Stimulated activated CD4-positive, alpha-beta T cell treated with anti-CD3 and anti-CD28 coated beads, Interleukin-2, amount 100 ng/mL, for 4 hours (primary cell): ENCODE results near the gene GH1.
"Not testable (repeated sequence)": the region's sequence is repeated elsewhere in the genome, so short reads cannot be mapped to it uniquely, and the experiment has no call there.

Source experiments
- DNase-seq: peaks from one replicate; pipeline ENCODE4 v3.0.0-alpha.2; 2020; ENCODE audit warnings: low read depth

The GH1 gene

GRCh38 chr17:63896524-63897354 lies 21.9 kb downstream of the GH1 start, which contains the start of gene CSH1:
TSS of gene CSH1 (minus strand) at chr17:63896574. CDS start at chr17:63896511, 63 bp downstream.
- not testable (repeated sequence) for DNase-seq

DNA sequence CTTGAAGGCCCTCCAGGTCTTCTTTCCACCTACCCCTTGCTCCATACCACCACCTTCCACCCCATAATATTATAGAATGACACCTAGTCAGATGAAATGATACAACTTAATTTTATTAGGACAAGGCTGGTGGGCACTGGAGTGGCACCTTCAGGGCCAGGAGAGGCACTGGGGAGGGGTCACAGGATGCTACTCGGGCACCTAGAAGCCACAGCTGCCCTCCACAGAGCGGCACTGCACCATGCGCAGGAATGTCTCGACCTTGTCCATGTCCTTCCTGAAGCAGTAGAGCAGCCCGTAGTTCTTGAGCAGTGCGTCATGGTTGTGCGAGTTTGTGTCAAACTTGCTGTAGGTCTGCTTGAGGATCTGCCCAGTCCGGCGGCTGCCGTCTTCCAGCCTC lies 23.8 kb downstream of the GH1 start:
- DNase-seq: not testable (repeated sequence)

GRCh38 chr17:63894021-63894420 lies 24.6 kb downstream of the GH1 start:
- DNase-seq: not testable (repeated sequence)

DNA sequence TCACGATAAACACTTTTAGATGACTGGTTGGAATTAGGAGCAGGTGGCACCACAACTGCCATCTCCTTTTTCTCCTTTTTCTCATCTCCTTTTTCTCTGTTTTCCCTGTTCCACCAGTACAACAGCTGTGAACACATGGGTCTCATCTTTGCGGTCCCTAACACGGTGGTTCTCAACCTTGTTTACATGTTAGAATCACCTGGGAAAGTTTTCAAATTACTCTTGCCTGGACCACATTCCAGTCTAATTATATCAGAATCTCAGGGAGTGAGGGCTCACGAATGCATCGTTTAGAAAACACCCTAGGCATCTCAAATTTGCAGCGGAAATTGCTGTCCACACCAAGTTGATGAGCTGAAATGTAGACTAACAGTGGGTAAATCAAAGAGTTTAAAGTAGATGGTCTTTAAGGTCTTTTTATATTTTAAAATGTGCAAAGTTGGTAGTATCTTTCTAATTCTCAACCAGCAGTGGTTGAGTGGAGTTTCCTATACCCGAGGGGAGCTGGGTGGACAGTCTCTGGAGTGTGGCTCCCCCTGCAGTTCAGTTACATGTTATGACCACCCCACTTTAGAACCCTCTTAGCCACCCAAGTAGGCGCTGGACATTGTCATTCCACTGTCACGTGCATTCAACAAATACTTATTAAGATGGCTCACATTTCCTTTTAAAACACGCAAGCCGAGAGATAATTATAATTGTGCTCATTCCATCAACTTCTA lies 26.2 kb downstream of the GH1 start:
- not testable (repeated sequence) for DNase-seq

- not testable (repeated sequence) for DNase-seq
These were observed 29.4 kb downstream of the GH1 start for GRCh38 chr17:63889026-63889848.

GRCh38 chr17:63885119-63885518 lies 33.5 kb downstream of the GH1 start:
- DNase-seq: not testable (repeated sequence)

DNA sequence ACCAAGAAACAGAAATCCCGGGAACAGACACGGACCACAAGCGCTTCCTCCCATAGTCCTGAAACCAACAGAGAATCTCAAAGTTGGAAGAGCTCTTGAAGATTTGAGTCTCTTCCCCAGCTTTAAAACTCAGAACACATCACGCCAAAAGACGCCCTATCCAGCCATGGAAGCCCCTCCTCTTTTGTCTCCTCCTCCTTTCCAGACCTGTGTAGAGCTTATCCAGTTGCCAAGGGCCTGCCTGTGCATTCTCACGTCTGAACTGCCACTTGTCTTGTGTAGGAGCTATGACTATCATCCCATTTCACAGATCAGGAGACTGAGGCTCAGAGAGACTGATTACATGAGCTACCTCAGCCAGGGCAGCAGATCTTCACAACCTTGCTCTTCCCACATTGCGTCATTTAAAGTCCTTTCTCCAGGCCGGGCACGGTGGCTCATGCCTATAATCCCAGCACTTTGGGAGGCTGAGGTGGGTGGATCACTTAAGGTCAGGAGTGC lies 36.0 kb downstream of the GH1 start:
- DNase-seq: not testable (repeated sequence)

DNA sequence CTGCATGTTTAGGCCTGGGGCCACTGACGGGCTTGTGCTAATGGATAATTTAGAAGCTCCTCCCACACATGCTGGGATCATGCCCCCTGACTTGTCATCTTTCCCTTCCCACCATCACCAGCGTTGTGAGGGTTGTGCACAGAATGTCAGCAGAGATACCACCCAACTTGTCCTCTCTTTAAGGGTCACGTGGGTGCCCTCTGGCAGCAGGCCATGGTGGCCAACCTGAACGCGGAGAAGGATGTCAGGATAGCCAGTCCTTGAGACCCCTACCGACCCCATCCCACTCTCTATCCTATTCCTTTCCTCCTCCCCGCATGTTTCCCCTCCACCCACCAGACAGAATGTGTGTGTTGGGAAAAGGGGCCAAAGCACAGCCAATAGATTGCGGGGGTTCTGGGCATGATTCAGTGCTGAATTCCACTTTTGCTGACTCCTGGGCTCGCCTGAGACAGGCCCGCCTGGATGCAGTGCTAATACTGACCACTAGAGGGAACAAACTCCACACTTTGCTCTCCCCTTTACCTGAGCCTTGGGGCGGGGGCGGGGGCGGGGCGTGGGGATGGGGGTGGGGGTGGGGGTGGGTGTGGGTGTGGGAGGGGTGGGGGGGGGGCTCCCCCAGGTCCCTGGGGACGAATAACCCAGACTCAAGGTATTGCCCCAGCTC lies 36.6 kb downstream of the GH1 start, which contains the start of gene GH2:
TSS of gene GH2 (minus strand) at position 10 of the 667 bp plus-strand sequence. CDS start 143 bp downstream, outside the sequence.
- peak; percentile 50 for DNase-seq

GRCh38 chr17:63881337-63881736 lies 37.3 kb downstream of the GH1 start:
- not testable (repeated sequence) for DNase-seq

DNA sequence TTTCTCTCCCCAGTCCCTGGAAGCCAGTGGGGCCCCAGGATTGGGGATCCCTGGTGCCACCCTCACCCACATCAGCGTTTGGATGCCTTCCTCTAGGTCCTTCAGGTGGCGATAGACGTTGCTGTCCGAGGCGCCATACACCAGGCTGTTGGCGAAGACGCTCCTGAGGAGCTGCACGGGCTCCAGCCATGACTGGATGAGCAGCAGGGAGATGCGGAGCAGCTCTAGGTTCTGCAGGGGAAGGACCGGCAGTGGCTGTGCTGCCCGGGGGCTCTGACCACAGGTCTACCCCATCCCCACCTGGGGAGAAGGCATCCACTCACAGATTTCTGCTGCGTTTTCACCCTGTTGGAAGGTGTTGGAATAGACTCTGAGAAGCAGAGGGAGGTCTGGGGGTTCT lies 37.9 kb downstream of the GH1 start:
- no peak for DNase-seq

DNA sequence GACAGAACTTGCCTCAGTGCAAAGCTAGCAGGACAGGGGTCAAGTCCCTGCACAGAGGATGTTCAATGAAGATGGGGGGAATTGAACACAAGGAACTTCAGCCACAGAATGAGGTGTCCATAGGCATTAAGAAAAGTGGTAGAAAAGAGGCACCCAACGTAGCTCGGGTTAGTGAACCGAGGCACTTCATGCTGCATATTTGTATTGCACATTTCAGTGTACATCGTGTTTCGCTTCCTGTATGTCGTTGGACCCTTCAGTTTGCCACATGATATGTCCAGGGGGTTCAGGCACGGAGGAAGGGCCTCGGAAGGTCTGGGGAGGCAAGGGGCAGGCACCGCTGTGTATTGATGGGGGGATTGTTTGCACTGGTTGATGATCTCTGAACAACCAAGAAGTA lies 40.2 kb downstream of the GH1 start:
- DNase-seq: not testable (repeated sequence)

DNA sequence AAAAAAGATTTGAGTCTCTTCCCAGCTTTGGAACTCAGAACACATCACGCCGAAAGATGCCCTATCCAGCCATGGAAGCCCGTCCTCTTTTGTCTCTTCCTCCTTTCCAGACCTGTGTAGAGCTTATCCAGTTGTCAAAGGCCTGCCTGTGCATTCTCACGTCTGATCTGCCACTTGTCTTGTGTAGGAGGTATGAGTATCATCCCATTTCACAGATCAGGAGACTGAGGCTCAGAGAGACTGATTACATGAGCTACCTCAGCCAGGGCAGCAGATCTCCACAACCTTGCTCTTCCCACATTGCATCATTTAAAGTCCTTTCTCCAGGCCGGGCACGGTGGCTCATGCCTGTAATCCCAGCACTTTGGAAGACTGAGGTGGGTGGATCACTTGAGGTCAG lies 43.9 kb downstream of the GH1 start:
- not testable (repeated sequence) for DNase-seq

GRCh38 chr17:63874061-63874626 lies 44.5 kb downstream of the GH1 start:
- DNase-seq: not testable (repeated sequence)

DNA sequence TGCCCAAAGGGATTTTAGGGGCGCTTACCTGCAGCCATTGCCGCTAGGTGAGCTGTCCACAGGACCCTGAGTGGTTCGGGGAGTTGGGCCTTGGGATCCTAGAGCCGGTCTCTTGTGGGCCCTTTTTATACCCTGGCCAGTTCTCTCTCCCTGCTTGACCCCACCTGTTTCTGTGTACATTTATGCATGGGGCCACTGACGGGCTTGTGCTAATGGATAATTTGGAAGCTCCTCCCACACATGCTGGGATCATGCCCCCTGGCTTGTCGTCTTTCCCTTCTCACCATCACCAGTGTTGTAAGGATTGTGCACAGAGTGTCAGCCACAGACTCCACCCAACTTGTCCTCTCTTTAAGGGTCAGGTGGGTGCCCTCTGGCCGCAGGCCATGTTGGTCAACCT lies 45.1 kb downstream of the GH1 start, which contains the start of gene CSH2:
TSS of gene CSH2 (minus strand) at position 101 of the 400 bp plus-strand sequence. CDS start at position 38, 63 bp downstream.
- not testable (repeated sequence) for DNase-seq

- not testable (repeated sequence) for DNase-seq
These were observed 46.8 kb downstream of the GH1 start for GRCh38 chr17:63871646-63872365.

GRCh38 chr17:63870292-63870665 lies 48.4 kb downstream of the GH1 start:
- DNase-seq: not testable (repeated sequence)

DNA sequence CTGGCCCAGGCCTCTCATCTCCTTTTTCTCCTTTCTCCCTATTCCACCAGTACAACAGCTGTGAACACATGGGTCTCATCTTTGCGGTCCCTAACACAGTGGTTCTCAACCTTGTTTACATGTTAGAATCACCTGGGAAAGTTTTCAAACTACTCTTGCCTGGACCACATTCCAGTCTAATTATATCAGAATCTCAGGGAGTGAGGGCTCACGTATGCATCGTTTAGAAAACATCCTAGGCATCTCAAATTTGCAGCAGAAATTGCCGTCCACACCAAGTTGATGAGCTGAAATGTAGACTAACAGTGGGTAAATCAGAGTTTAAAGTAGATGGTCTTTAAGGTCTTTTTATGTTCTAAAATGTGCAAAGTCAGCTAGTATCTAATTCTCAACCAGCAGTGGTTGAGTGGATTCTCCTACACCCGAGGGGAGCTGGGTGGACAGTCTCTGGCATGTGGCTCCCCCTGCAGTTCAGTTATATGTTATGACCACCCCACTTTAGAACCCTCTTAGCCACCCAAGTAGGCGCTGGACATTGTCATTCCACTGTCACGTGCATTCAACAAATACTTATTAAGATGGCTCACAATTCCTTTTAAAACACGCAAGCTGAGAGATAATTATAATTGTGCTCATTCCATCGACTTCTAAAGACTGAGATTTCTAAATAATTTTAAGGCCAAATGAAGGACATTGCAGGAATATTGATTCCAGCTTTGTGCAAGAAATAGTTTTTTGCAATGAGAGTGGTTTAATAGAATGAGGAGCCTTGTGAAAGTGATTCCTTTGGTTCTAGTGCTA lies 48.9 kb downstream of the GH1 start:
- not testable (repeated sequence) for DNase-seq
